GM11168 (cell line): Measurements from ENCODE around the gene CD4.
"Not testable (repeated sequence)": the region's sequence is repeated elsewhere in the genome, so short reads cannot be mapped to it uniquely, and the experiment has no call there.

Experiments
- in situ Hi-C: fragments of 300-500 bp; cut with MboI; formaldehyde crosslinking; loops from one replicate; pipeline ENCODE4 v1.12.0; 2022; ENCODE audit warnings: low sequenced_read_pairs; ENCODE audit not compliant: unreplicated experiment

Gene CD4

GRCh38 chr12:6788972-6789924, at the start of gene CD4:
Gene CD4, plus strand, starts transcription at chr12:6789528. Its CDS starts 10,611 bp downstream, at chr12:6800139.
- in situ Hi-C loops: no loop called here

- in situ Hi-C loops: not testable (repeated sequence)
Observed at GRCh38 chr12:6742080-6742479, 47.2 kb upstream of the CD4 start.

- in situ Hi-C loops: no loop called here
Observed at GRCh38 chr12:6742834-6743233, 46.5 kb upstream of the CD4 start.

- in situ Hi-C loops: not testable (repeated sequence)
Observed at GRCh38 chr12:6743300-6743699, 46.0 kb upstream of the CD4 start.

- in situ Hi-C loops: no loop called here
Observed at GRCh38 chr12:6745741-6746525, 43.4 kb upstream of the CD4 start.

- in situ Hi-C loops: no loop called here
Observed at GRCh38 chr12:6747216-6747615, 42.1 kb upstream of the CD4 start.

GRCh38 chr12:6748761-6749160, 40.6 kb upstream of the CD4 start:
- in situ Hi-C loops: no loop called here

- in situ Hi-C loops: loop anchor here (5.0 kb wide), 1 partner anchor 62 kb away; no protein-coding TSS in a partner anchor
Observed at GRCh38 chr12:6750506-6750905, 38.8 kb upstream of the CD4 start.

GRCh38 chr12:6751767-6752166, 37.6 kb upstream of the CD4 start:
- in situ Hi-C loops: loop anchor here (5.0 kb wide), 1 partner anchor 61 kb away; no protein-coding TSS in a partner anchor

GRCh38 chr12:6752167-6752920, 37.0 kb upstream of the CD4 start:
- in situ Hi-C loops: loop anchor here (5.0 kb wide), 1 partner anchor 60 kb away; no protein-coding TSS in a partner anchor

- in situ Hi-C loops: loop anchor here (5.0 kb wide), 1 partner anchor 59 kb away; no protein-coding TSS in a partner anchor
Observed at GRCh38 chr12:6752921-6753771, 36.2 kb upstream of the CD4 start, which contains the start of gene MLF2. Gene MLF2, minus strand, starts transcription at chr12:6753141. Its CDS starts 807 bp downstream, at chr12:6752334.

GRCh38 chr12:6753772-6754356, 35.5 kb upstream of the CD4 start:
- in situ Hi-C loops: loop anchor here (5.0 kb wide), 1 partner anchor 58 kb away; no protein-coding TSS in a partner anchor

GRCh38 chr12:6754411-6754810, 34.9 kb upstream of the CD4 start:
- in situ Hi-C loops: loop anchor here (5.0 kb wide), 1 partner anchor 58 kb away; no protein-coding TSS in a partner anchor

GRCh38 chr12:6757028-6757690, 32.2 kb upstream of the CD4 start:
- in situ Hi-C loops: no loop called here

GRCh38 chr12:6758506-6759095, 30.7 kb upstream of the CD4 start:
- in situ Hi-C loops: no loop called here

GRCh38 chr12:6759741-6760140, 29.6 kb upstream of the CD4 start:
- in situ Hi-C loops: no loop called here

- in situ Hi-C loops: no loop called here
Observed at GRCh38 chr12:6763380-6763779, 25.9 kb upstream of the CD4 start.
